Head of caudate nucleus (tissue), 42 donors: ENCODE results near the gene PLA2G2A.

Source experiments
- DNase-seq, 42 donors: peaks; one replicate each; pipeline versions ENCODE4 v3.0.0 to v3.0.0-alpha.2; 2020 to 2021; ENCODE audit warnings: mixed read lengths in 7 of 42
- intact Hi-C: fragments of 100-400 bp; cut with DNase I; formaldehyde crosslinking; loops from one replicate; pipeline ENCODE4 v1.15.0; 2022

The PLA2G2A gene

DNA sequence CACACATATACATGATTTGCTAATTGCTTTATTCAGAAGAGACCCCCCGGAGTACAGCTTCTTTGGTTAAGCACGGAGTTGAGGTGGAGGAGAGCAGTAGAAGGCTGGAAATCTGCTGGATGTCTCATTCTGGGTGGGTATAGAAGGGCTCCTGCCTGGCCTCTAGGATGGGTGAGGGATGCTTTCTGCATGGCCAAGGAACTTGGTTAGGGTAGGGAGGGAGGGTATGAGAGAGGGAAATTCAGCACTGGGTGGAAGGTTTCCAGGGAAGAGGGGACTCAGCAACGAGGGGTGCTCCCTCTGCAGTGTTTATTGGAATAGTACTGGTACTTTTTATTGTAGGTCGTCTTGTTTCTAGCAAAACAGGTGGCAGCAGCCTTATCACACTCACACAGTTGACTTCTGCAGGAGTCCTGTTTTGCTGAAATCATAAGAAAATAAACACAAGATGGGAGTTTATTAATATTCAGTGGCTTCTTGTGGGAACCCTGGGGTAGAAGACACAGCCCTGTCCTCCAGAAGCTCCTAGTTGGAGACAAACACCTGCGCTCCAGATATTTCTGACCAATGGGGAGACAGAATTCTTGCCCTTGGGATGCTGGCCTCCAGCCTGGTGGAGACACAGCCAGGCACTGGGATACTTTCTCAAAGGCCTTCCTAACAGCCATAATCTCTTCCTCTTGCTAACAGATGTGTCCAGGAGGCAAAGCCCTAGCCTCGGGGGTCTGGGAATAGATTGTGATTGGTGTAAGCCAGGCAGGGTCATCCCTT is 3.8 kb downstream of the PLA2G2A start:
- intact Hi-C loops, result no loop called here
- DNase-seq, result no peak

DNA sequence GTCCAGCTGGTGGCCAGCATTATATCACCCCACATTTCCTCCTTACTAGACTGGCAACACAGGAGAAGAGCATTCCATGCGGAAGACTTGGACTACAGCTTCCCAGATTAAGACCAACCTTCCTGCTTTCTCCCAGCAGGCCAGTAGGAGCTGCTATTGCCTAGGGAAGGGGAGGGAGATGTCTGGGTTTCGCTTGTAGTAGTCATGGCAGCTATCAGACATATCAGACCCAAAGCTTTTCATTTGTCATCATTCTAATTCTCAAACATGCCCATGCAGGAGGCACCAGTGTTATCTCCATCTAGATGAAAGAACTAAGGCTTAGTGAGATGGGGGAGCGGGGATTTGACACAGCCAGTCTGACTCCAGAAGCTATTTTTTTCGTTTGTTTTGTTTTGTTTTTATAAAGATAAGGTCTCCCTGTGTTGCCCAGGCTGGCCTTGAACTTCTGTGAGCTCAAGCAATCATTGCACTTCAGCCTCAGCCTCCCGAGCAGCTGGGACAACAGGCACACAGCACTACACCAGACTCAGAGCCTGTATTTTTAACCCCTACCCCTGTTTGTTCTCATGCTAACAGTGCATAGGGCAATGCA is 4.5 kb downstream of the PLA2G2A start:
- peak in 21 of 42 donors; percentile 4 to 49 (median 25) for DNase-seq
- intact Hi-C loops, result no loop called here

DNA sequence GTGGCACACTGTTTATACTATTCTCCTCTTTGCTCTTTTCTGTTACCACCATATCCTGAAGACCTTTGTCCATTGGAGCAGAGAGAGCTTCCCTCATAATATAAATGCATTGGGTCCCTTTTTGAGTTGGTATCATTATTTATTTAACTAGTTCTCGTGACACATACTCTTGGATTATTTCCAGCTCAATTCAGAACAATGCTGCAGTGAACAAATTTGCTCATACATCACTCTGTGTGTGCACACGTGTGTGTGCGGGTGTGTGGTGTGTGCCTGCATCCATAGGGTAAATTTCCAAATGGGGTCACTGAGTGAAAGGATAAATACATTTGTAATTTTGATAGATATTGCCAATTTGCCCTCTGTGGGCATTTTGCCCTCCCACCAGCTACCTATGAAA is 5.8 kb downstream of the PLA2G2A start:
- no peak for DNase-seq
- intact Hi-C loops, result no loop called here

DNA sequence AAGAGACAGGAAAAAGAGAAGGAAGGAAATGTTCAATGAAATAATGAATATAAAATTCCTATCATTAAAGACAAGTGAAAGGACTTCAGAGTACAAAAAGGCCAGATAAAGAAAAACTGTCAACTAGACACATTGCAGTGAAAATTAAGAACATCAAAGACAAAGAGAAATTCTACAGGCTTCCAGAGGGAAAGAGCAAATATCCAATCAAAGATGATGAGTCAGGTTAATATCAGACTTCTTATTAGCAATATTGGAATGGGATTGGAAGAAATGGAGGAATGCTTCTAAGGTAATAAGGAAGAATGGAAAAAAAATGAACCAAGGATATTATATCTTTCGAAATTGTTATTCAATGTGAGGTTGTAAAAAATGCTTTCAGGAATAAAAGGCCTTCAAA is 7.8 kb downstream of the PLA2G2A start:
- intact Hi-C loops, result no loop called here

DNA sequence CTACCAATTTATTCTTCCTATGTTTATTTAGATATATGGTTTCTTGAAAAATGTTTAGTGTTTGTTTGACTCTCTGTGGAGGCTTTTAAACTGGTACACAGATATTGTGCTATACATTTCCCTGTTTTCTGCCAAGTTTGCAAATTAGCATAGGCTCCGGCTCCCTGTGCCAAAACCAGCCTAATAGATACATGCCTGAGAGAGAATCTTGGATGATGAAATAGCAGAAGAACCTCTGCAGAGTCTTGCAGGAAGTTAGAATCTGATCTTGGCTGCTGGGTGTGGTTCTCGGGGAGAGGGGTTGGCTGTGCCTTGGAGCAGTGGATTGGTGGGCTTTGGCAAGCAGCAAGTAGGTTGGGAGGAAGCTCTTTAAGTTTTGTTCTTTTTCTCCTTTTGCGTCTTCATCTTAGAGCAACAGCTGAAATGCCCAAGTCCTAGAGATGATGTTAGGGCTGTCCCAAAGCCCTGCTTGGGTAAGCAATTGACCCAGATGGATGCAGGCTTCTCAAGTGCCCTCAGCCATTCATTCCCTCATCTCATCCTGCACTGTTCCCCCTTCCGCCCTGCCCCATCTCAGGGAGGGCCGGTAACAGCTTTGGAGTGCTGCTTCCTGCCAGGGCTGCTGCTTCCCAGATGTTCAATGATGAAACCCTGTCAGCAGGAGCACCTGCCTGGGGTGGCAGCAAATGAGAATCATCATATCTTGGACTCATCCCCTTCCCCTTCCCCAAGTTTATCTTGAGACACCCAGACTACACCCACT is 9.3 kb downstream of the PLA2G2A start:
- no peak for DNase-seq
- intact Hi-C loops, result no loop called here

More for the DNA sequence above, 7.8 kb downstream of the PLA2G2A start:
- DNase-seq, result no peak

DNA sequence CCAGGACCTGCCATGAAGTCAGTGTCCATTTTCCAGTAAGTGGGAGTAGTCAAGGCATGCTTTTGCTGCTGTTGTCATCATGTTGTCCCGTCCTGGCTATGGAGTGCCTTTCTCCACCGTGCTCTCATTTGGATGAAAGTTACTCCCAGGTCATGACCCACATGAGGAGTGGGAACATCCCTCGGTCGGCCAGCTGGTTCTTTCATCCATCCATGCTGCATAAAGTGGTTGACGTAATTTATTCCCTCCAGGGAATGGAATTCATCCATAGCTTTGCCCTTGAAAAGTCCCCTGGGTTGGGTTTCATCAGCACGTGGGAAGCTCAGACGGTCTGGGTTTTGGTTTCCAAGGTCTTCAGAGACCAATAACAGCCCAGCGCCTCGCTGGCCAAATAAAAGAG is 11.6 kb downstream of the PLA2G2A start:
- intact Hi-C loops, result no loop called here
- no peak for DNase-seq

DNA sequence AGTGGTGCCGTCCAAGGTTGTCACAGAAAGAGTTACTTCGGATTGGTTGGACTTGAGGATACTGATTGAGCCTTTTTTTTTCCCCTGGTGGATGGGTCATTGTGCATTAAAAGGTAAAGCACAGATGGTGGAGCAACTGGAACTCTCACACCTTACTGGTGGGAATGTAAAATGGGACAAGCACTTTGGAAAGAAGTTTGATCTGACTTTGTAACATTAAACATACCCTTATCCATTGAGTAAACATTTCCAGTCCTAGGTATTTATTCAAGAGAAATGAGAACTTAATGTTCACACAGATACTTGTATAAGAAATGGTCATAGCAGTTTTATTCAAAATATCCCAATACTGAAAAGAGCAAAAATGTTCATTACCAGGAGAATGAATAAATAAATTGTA is 14.9 kb downstream of the PLA2G2A start:
- intact Hi-C loops, result no loop called here
- DNase-seq, result no peak

DNA sequence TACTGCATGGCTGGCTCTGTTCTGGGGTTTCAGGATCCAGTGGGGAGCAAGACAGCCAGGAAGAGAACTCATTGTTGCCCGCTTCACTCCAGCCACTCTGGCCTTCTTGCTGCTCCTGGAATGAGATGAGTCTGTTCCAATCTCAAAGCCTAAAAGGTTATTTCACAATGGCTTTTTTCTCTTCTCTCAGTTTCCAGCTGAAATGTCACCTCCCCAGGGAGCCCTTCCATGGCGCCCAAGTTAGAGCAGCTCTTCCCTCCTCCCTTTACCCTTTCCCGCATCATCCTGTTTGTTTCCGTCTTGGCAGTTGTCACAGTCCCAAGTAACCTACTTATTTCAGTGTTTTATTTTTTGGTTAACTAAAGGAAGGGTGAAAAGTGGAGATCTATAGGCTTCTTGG is 15.8 kb downstream of the PLA2G2A start:
- no peak for DNase-seq
- intact Hi-C loops, result no loop called here

DNA sequence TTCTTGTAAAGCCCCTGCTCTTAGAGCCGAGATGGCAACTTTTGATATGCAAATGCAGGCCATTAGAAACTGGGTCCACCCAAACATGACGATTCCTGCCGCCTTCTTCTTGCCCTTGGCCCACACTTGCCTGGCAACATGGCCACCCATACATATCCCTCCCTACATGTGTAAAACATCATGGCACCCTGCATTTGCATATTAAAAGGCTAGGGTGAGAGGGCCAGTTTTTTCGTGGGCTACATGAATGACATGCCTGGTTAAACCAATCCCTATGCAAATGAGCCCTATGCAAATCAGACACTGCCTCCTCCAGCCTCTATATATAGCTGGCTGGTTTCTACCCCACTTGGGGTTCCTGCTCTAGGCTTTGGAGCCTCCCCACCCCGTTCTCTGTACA is 18.8 kb downstream of the PLA2G2A start:
- intact Hi-C loops, result no loop called here
- peak in 3 of 42 donors; percentile 7 to 37 (median 22) for DNase-seq

DNA sequence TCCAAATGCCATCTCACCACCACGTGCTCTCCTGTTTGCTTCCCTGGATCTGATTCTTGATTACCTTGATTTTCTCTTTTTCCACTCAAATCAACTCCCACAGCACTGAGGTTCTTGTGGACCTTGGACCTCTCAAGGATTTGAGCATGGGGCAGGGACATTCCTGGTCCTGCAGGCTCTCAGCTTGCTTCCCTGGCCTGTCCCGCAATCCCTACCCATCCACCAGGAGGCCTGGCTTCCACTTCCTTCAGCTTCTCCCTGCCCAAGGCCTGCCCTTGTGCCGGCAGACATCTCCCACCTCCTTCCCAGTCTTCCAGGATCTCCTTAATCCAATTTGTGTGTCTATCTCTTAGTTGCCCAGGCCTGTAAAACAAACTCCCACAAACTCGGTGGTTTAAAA is 21.6 kb downstream of the PLA2G2A start:
- no peak for DNase-seq
- intact Hi-C loops, result no loop called here

DNA sequence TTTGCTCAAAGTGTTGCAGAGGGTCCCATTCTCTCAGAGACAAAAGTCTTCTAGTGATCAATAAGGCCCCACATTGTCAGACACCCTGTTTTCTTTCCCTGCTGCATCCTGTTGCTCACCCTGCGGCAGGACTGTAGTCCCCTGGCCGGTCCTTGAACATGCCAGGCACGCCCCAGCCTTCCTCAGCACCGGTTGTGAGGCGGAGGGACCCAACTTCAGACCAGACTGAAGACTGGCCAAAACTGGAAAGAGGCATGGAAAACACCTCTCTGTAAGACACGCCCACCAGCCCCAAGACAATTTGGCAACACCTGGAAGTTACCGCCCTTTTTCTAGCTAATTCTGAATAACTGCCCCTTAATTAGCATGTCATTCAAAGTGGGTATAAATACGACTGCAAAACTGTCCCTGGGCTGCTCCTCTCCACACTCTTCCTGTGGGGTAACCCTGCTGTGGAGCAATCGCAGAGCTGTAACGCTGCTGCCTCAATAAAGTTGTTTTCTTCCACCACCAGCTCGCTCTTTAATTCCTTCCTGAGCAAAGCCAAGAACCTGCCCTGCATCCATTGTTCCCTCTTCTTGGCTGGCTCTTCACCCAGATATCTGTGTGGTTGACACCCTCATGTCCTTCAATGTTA is 23.8 kb downstream of the PLA2G2A start:
- intact Hi-C loops, result no loop called here
- DNase-seq, result no peak

DNA sequence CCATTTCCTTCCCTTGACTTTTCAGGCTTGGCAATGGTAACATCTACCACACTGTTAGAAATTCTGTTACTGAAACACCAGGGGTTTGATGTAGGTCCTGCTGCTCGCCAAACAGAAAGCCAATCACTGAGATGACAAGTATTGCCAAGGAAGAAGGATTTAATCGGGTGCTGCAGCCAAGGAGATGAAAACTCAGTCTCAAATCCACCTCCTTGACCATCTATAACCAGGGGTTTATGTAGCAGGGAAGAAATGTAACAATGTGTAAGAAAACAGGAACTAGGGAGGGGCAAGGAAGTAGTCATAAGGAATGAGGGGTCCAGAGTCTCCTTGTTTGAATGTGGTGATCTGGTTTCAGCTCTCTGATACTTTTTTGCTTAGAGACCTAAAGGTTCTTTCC is 25.4 kb downstream of the PLA2G2A start:
- intact Hi-C loops, result no loop called here
- DNase-seq, result no peak

DNA sequence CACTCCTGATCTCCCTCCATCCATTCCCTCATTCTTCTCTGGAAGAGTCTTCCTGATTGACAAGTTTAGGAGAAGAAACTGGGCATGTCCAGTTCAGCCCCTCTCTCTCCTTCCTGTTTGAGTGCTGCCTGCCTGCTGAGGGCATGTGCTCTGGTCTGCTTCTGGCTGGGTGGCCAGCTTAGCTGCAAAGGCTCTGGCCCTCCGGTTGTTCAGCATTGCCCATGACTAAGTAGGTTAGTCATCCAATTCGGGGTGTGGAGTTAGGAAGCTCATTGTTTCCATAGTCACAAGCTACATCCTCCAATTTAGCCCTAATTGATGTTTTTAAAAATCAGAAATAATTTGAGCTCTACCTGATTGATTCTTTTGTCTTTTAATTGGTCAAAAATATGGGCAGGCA is 30.4 kb downstream of the PLA2G2A start:
- intact Hi-C loops, result no loop called here

DNA sequence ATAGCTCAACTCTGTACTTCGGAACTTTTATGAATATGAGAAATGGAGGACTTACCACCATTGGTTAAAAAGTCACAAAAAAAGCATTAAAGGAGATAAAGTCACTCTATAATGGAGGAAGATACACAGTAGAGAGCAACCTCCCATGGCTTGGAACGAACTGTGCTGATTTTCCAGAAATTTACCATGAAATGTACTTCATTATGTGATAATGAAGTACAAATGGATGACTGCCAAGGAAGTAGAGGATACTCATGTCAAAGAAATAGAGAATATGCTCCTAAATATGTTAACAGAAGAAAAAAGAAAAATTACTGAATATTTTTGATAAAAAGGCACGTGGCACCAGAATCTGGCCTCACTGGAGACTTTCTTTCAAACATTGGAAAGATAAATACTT is 32.4 kb downstream of the PLA2G2A start:
- DNase-seq, result no peak
- intact Hi-C loops, result no loop called here

More for the DNA sequence above, 30.4 kb downstream of the PLA2G2A start:
- no peak for DNase-seq

DNA sequence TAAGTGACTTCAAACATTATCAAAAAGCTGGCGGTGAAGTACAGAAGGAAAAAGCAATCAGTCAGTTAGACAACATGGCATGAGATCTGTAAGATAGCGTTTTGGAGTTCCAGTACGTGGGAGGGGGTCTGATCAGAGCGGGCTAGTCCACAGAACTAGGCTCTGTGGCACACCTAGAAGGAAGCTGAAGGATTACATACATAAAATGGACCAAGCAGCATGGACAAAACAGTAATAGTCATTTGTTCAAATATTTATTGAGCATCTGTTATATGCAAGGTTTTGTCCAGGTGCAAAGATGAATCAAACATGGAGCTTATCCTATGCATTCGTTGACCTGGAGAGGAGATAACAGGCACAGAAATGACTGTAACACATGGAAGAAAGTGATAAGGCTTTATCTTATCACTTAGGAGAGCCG is 33.1 kb downstream of the PLA2G2A start:
- intact Hi-C loops, result no loop called here

DNA sequence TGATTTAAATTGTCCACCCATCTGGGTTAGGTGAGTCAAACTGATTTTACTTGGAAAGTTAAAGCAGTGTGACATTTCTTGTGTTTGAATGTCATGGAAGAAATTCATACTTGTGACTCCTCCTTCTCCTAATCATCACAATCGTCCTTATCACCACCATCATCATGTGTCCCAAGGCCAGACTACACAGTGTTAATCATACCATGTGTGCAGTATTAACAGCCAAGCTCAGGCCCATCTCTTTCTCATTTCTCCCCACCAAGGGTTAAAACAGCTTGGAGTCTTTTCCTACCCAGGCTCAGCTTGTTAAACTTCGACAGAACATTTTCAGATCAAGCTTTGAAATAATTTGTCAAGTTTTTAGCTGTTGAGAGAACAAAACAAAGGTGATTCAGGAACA is 33.5 kb downstream of the PLA2G2A start:
- intact Hi-C loops, result no loop called here
- no peak for DNase-seq

More for the DNA sequence above, 33.1 kb downstream of the PLA2G2A start:
- DNase-seq, result no peak

DNA sequence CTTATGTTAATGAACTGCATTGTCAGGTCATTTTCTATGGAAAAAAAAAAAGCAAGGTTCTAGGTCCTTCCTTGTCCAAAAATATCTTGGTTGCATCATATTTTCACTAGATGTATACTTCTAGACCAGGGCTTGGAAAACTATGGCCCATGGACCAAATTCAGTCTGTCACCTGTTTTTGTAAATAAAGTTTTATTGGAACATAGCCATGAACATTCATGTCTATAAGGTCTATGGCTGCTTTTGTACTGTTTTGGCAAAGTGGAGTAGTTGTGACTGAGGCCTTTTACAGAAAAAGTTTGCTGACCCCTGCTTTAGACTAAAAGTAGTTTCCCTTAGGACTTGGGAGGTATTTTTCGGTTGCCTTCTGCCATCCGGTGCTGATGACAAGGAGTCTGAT is 36.8 kb downstream of the PLA2G2A start:
- intact Hi-C loops, result no loop called here
- no peak for DNase-seq

DNA sequence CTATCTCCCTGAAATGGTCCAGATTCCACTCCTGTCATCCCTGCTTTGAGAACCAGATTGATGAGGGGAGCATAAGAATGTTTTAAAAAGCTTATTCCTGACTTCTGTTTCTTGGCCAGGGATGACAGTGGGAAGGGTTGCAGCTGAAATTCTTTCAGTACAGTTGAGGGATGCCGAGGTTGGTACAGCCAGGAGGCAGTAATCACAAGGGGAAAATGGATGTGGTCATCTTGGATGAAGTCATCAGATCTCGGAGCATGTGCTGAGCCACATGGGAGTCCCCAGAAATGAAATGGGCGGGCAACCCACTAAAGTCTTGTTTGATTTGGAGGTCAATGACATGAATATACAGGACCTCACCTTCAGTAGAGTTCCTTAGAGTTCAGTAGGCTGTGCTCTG is 37.3 kb downstream of the PLA2G2A start:
- intact Hi-C loops, result no loop called here
- no peak for DNase-seq

DNA sequence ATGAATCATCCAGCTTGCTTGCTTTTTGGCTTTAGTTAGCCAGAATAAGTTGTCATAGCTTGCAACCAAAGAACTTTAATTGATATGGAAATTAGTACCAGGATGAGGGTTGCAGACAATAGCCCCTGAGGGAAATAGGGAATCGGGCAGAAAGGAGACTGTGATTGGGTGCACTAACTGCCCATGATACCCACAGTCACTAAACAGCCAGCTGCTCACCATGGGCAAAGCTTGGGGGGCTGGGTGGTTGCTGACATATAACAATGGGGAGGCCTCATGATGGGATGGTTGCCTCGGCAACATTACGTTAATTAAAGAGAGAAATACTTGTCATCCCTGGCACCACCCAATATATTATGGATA is 38.2 kb downstream of the PLA2G2A start:
- no peak for DNase-seq
- intact Hi-C loops, result no loop called here
